H1 (cell line): Measurements from ENCODE around the gene LRPPRC. TPM values are rescaled to one million over a fixed set of nuclear protein-coding genes. Genes with fewer than 3 reads are reported as not detected.
A peak's percentile ranks its signal among the peaks of the same experiment; 100 is the strongest.

Source experiments
- CTCF ChIA-PET: fragments of 300-600 bp; sonication (Branson Sonifier 250); formaldehyde crosslinking; loops from one replicate; lab custom pipeline; 2021; ENCODE audit not compliant: partially characterized antibody; lab: Charles Lee
- POLR2A ChIA-PET: fragments of 300-600 bp; sonication (Branson Sonifier 250); formaldehyde crosslinking; loops from one replicate; lab custom pipeline; 2021; ENCODE audit warnings: inconsistent platforms; ENCODE audit not compliant: partially characterized antibody; lab: Charles Lee
- DNase-seq, 2 experiments: peaks; one replicate each; pipeline versions ENCODE4 v3.0.0 to v3.0.0-alpha.2; 2010 to 2022; ENCODE audit warnings: low spot score in 2 of 2, low read depth in 1 of 2, mixed read lengths in 1 of 2
- FAIRE-seq: peaks from 2 replicates; lab custom pipeline; 2011; peaks lifted over from hg19 to GRCh38; lab: Jason Lieb, UNC
- H2AFZ ChIP-seq: 2 replicates; pipeline ENCODE4 v1.8.1; 2012; ENCODE audit warnings: low read length, inconsistent platforms
- H2AK5ac ChIP-seq: 2 replicates; pipeline ENCODE4 v1.6.1; 2013; ENCODE audit warnings: low read depth, low read length
- H2BK120ac ChIP-seq: replicated peaks from 2 replicates; pipeline ENCODE3; 2013; ENCODE audit warnings: low read depth, low read length, inconsistent platforms
- H2BK12ac ChIP-seq: 2 replicates; pipeline ENCODE4 v1.6.1; 2013; ENCODE audit warnings: low read depth, low read length
- H2BK15ac ChIP-seq: 2 replicates; pipeline ENCODE4 v1.6.1; 2013; ENCODE audit warnings: low read length
- H2BK20ac ChIP-seq: 2 replicates; pipeline ENCODE4 v1.6.1; 2013; ENCODE audit warnings: low read length
- H2BK5ac ChIP-seq: 2 replicates; pipeline ENCODE4 v1.6.1; 2013; ENCODE audit warnings: low read depth, low read length
- H3K14ac ChIP-seq: 2 replicates; pipeline ENCODE4 v1.6.1; 2013; ENCODE audit warnings: inconsistent platforms; ENCODE audit not compliant: insufficient read length
- H3K18ac ChIP-seq: 2 replicates; pipeline ENCODE4 v1.6.1; 2013; ENCODE audit warnings: low read length; ENCODE audit errors: extremely low read depth
- H3K23ac ChIP-seq: 2 replicates; pipeline ENCODE4 v1.6.1; 2013; ENCODE audit warnings: inconsistent platforms; ENCODE audit not compliant: insufficient read length
- H3K23me2 ChIP-seq: 2 replicates; pipeline ENCODE4 v1.6.1; 2013; ENCODE audit warnings: low read depth, low read length
- H3K27ac ChIP-seq: 2 replicates; pipeline ENCODE4 v1.6.1; 2011; ENCODE audit warnings: low read depth, low read length, inconsistent platforms
- H3K27me3 ChIP-seq, 4 experiments: replicated peaks in 1 of 4; 1 replicate in 1 of 4; 2 replicates in 3 of 4; pipeline versions ENCODE4 v1.6.1 to v1.8.1; 2011 to 2013; ENCODE audit warnings: low read length in 3 of 4, mild to moderate bottlenecking in 3 of 4, inconsistent platforms in 2 of 4, mixed read lengths in 2 of 4, moderate library complexity in 1 of 4; ENCODE audit not compliant: control insufficient read depth in 3 of 4, insufficient read depth in 3 of 4; ENCODE audit errors: extremely low read depth in 1 of 4
- H3K36me3 ChIP-seq, 4 experiments: 2 replicates each; pipeline versions ENCODE4 v1.6.1 to v1.8.1; 2011 to 2013; ENCODE audit warnings: mild to moderate bottlenecking in 4 of 4, low read length in 3 of 4, moderate library complexity in 2 of 4, control low read depth in 1 of 4, inconsistent platforms in 1 of 4; ENCODE audit not compliant: insufficient read depth in 4 of 4, control insufficient read depth in 2 of 4
- H3K4ac ChIP-seq: replicated peaks from 2 replicates; pipeline ENCODE3; 2013; ENCODE audit warnings: low read length, low read depth, mixed read lengths, inconsistent platforms; ENCODE audit not compliant: insufficient read length
- H3K4me1 ChIP-seq, 4 experiments: replicated peaks in 1 of 4; 1 replicate in 1 of 4; 2 replicates in 3 of 4; pipeline versions ENCODE4 v1.6.1 to v1.8.1; 2011 to 2013; ENCODE audit warnings: low read length in 3 of 4, inconsistent platforms in 2 of 4, mixed read lengths in 1 of 4; ENCODE audit not compliant: insufficient read depth in 4 of 4, control insufficient read depth in 3 of 4
- H3K4me2 ChIP-seq, 2 experiments: 2 replicates each; pipeline versions ENCODE4 v1.6.1 to v1.8.1; 2011 to 2013; ENCODE audit warnings: low read depth in 2 of 2, low read length in 2 of 2, control low read depth in 1 of 2, inconsistent platforms in 1 of 2, mild to moderate bottlenecking in 1 of 2; ENCODE audit not compliant: insufficient read depth in 1 of 2
- H3K4me3 ChIP-seq, 4 experiments: fragments of 200-600, 300-600 bp in 1 of 4; sonication (generic), shearing (Covaris generic), sonication (Bioruptor Twin) in 1 of 4; 2 replicates each; pipeline versions ENCODE4 v1.5.1 to v1.8.1; 2011 to 2016; ENCODE audit warnings: low read length in 4 of 4, low read depth in 3 of 4, control low read depth in 2 of 4, inconsistent platforms in 2 of 4, mild to moderate bottlenecking in 2 of 4, mixed read lengths in 1 of 4, moderate library complexity in 1 of 4; ENCODE audit not compliant: insufficient read depth in 2 of 4; ENCODE audit errors: extremely low read depth in 1 of 4
- H3K56ac ChIP-seq: replicated peaks from 2 replicates; pipeline ENCODE3; 2013; ENCODE audit warnings: low read depth, mild to moderate bottlenecking, mixed read lengths, low read length, inconsistent platforms; ENCODE audit not compliant: insufficient read length
- H3K79me1 ChIP-seq: 2 replicates; pipeline ENCODE4 v1.6.1; 2013; ENCODE audit warnings: low read depth, low read length, control low read depth
- H3K79me2 ChIP-seq, 2 experiments: 2 replicates each; pipeline versions ENCODE4 v1.6.1 to v1.8.1; 2012 to 2013; ENCODE audit warnings: low read length in 2 of 2, mild to moderate bottlenecking in 2 of 2, inconsistent platforms in 1 of 2; ENCODE audit not compliant: insufficient read depth in 2 of 2, control insufficient read depth in 1 of 2
- H3K9ac ChIP-seq, 4 experiments: replicated peaks in 1 of 4; 1 replicate in 1 of 4; 2 replicates in 3 of 4; pipeline versions ENCODE4 v1.6.1 to v1.8.1; 2011 to 2013; ENCODE audit warnings: low read depth in 3 of 4, low read length in 3 of 4, control low read depth in 2 of 4, mild to moderate bottlenecking in 2 of 4, moderate library complexity in 2 of 4, inconsistent platforms in 1 of 4; ENCODE audit errors: extremely low read depth in 1 of 4
- H3K9me3 ChIP-seq, 2 experiments: 2 replicates each; pipeline versions ENCODE4 v1.6.1 to v1.8.1; 2012 to 2013; ENCODE audit warnings: mild to moderate bottlenecking in 2 of 2, moderate library complexity in 2 of 2, control low read depth in 1 of 2, inconsistent platforms in 1 of 2, low read depth in 1 of 2, low read length in 1 of 2, mixed read lengths in 1 of 2; ENCODE audit not compliant: insufficient read depth in 2 of 2
- H4K20me1 ChIP-seq, 2 experiments: replicated peaks in 1 of 2; 2 replicates each; pipeline versions ENCODE3 to v1.8.1; 2011 to 2013; ENCODE audit warnings: inconsistent platforms in 2 of 2, low read length in 2 of 2, mild to moderate bottlenecking in 1 of 2; ENCODE audit not compliant: insufficient read depth in 2 of 2, control insufficient read depth in 1 of 2
- H4K5ac ChIP-seq: 2 replicates; pipeline ENCODE4 v1.6.1; 2013; ENCODE audit warnings: low read length, low read depth, mixed read lengths, inconsistent platforms; ENCODE audit not compliant: insufficient read length
- H4K8ac ChIP-seq: 2 replicates; pipeline ENCODE4 v1.8.0; 2013; ENCODE audit warnings: mild to moderate bottlenecking, moderate library complexity, low read length, inconsistent platforms; ENCODE audit not compliant: insufficient read depth; ENCODE audit errors: extremely low read depth
- H4K91ac ChIP-seq: replicated peaks from 2 replicates; pipeline ENCODE3; 2013; ENCODE audit warnings: low read length, mixed read lengths, inconsistent platforms; ENCODE audit not compliant: insufficient read length
- FOSL1 ChIP-seq: IDR thresholded peaks from 2 replicates; pipeline ENCODE4 v1.6.1; 2011; ENCODE audit warnings: mild to moderate bottlenecking, low read depth, low read length, moderate library complexity; ENCODE audit not compliant: insufficient read depth
- NANOG ChIP-seq: IDR thresholded peaks from 2 replicates; pipeline ENCODE4 v1.6.1; 2011; ENCODE audit warnings: low read length, low read depth, mild to moderate bottlenecking, inconsistent platforms; ENCODE audit not compliant: insufficient read depth, poor library complexity, severe bottlenecking
- ZNF274 ChIP-seq: IDR thresholded peaks from 2 replicates; pipeline ENCODE4 v1.7.0; 2012; ENCODE audit warnings: low read length, borderline replicate concordance; ENCODE audit errors: extremely low read depth
- WGBS, 2 experiments: shearing (Covaris generic) in 1 of 2; methylation state at CpG; one replicate each; pipeline versions ENCODE4 v1.1.6 to v1.1.7; 2013 to 2015; ENCODE audit warnings: low lambda C conversion rate in 2 of 2, mixed read lengths in 2 of 2, inconsistent platforms in 1 of 2, low coverage in 1 of 2, missing lambda C conversion rate in 1 of 2; ENCODE audit not compliant: insufficient replicate concordance in 2 of 2, insufficient coverage in 1 of 2, insufficient read length in 1 of 2; ENCODE audit errors: extremely low coverage in 1 of 2, missing lambda C conversion rate in 1 of 2; 5-methylcytosine and 5-hydroxymethylcytosine counted together
- polyA plus RNA-seq, 7 experiments: library from polyadenylated mRNA; depleted of rRNA in 3 of 7; stranded (reverse) in 5 of 7; unstranded in 2 of 7; fragments of >200 nt in 5 of 7; fragments of 200-250 nt in 2 of 7; gene quantifications; 1 replicate in 5 of 7; 2 replicates in 1 of 7; 4 replicates in 1 of 7; pipeline versions ENCODE4 v1.2.1 to v1.2.3, GENCODE V29; 2011 to 2013; ENCODE audit warnings: missing spikeins in 2 of 7, mixed read lengths in 2 of 7
- total RNA-seq: library from RNA; stranded (reverse); fragmentation: NEBNext Ultra II Directional; extraction: Animal tissue kit (Norgen Biotek cat#: 25700); gene quantifications from 2 replicates; pipeline ENCODE4 v1.2.1, GENCODE V29; 2021

LRPPRC gene
- total and polyA plus RNA-seq, 2 of the 8 experiments (the other 6 are each of a cell fraction or from before 2014, with no cell fraction given): 43.4 to 167 TPM

DNA sequence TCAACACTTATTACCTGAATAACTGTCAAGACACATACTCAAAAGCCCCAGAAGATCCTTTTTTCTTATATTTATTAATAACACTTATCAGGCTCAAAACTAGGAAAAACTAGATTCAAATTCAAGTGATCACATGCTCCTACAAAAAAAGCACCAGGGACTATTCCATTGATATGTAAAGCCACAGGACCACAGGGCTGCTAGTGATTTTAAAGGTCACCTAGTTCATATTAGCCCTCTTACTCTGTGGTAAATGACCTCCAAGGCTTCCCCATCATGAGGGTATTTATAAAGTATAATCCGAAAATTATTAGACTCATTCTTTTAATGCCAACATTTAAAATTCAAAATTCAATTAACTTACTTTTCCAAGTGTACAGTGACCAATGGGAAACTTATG is 52.5 kb downstream of the LRPPRC start:
- Histone ChIP-seq H3K23me2 (no peaks in the 10 kb centered on the region), H2AFZ (no peak overlapping the region), H3K27me3 (no peaks in the 10 kb centered on the region), H3K23ac (no peak overlapping the region), H2BK5ac (no peak overlapping the region), H3K79me1 (no peaks in the 10 kb centered on the region), H3K9me3 (no peaks in the 10 kb centered on the region), H3K18ac (no peak overlapping the region), H2BK120ac (no peak overlapping the region), H4K8ac (no peak overlapping the region), H3K14ac (no peak overlapping the region), H2BK12ac (no peak overlapping the region), H2AK5ac (no peak overlapping the region), H3K4me2 (peak overlapping the region in 1 of 2 experiments; percentile 37; a peak in 2 of 4 replicates), H3K4me3 (peak overlapping the region in 1 of 4 experiments; percentile 36; a peak in 1 of 8 replicates), H2BK15ac (no peak overlapping the region), H3K36me3 (peaks cover 7 to 93% (median 41%) of the 10 kb centered on the region in 4 experiments), H2BK20ac (no peak overlapping the region), H3K79me2 (peaks cover 0 to 24% of the 10 kb centered on the region in 2 experiments; a peak in 2 of 4 replicates), H3K9ac (no peak overlapping the region), H3K4ac (no peak overlapping the region), H4K20me1 (peaks cover 4% of the 10 kb centered on the region in 2 experiments), H3K4me1 (peaks cover 4 to 14% (median 11%) of the 10 kb centered on the region in 4 experiments; a peak in 6 of 7 replicates), H3K27ac (no peak overlapping the region), H4K5ac (no peak overlapping the region), H4K91ac (no peak overlapping the region), H3K56ac (no peak overlapping the region)
- ChIA-PET CTCF (interaction anchor here (1.0 kb wide), 1 partner anchor 65 kb away, joined by 5 read pairs; no protein-coding TSS in a partner anchor), POLR2A (no interaction called here)
- WGBS, 2 experiments: 76% methylated on average over 1 of the region's 1 CpG; no CpG with 5 or more reads in 1 of the 2 experiments
- no peak for FAIRE-seq
- TF ChIP-seq NANOG (no peak), ZNF274 (no peak), FOSL1 (no peak)
- no peak for DNase-seq
